ENCODE measurements around the gene ADAMTS5. TPM values are rescaled to one million over a fixed set of nuclear protein-coding genes. Genes with fewer than 3 reads are reported as not detected.

The ADAMTS5 gene
- total RNA-seq, 8 experiments from 2014 or later = 0.13 to 6.9 (median 1.3) TPM

DNA sequence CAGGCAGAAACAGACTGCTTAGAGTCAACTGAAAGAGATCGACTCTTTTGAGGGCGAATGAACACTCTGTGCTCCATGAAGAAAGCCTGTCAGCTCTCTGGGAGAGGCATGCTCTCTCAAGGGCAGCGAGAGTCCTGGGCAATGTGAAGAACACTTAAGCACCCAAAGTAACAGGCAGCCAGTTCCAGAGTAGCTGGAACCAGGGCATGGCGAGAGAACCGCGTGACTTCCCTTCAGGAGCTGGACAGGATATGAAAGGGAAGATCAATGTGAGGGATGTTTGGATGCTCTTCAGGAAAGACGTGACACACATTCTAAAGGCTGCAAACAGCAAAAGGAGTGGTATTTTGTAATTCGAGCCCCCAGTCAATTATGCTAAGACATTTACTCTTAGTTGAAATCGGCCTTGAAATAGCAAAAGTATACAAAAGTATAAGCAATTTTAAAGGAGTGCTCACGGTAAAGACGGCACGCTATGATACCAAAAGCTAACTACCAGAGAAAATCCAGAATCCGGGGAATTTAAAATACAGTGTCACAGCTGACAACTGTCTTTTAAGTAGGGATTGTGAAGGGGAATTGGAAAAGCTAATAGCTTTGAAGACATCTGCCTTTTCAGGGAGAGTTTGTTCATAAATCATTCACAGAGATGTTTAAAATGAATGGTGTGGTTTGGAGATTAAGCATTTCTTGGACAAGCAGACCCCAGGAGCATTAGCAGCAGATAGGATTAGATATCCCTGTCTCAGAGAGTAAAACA lies 20.8 kb downstream of the ADAMTS5 start:
- in situ Hi-C loops (cut with MboI; ENCODE audit: low pct_unique_long_range_greater_than_20kb in 2 of 9, low sequenced_read_pairs in 9 of 9, unreplicated experiment in 9 of 9) = no loop called here
- H3K27ac ChIP-seq = peak overlapping the region; percentile 19 to 34
- H3K4me1 ChIP-seq (replicated peaks in 1 of 2) = peaks cover 18 to 20% of the 10 kb centered on the region in 2 donors
- ATAC-seq (replicated peaks in 6 of 8) = peak; percentile 58 to 97 (median 79)
- no peak overlapping the region for H3K4me3 ChIP-seq
- WGBS, 10 experiments = 8 to 83% (median 48%) methylated on average over 1 to 11 of the region's 13 CpGs; no CpG with 5 or more reads in 2 of the 10 experiments

DNA sequence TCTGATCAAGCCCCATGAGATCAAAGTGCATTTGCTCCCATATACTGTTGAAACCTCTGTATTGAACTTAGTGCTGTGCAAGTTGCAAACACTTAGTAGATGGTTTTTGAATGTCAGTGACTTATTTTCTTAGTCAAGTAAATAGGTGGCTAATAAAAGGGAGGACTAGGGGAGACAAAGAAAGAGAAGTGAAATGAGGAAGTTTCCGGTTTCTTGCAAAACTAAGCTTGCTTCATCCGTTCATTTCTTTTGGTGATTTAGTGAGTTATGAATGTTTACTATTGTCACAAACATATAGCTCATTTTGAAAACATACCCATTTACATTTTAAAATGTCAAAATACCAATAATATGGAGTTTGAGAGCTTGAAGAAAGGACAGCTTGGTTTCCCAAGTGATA lies 23.0 kb downstream of the ADAMTS5 start:
- 37 to 100% (median 83%) methylated on average over 1 to 2 of the region's 2 CpGs; no CpG with 5 or more reads in 2 of the 10 experiments for WGBS, 10 experiments
- Histone ChIP-seq H3K4me3 (no peak overlapping the region), H3K4me1 (replicated peaks in 1 of 2) (peaks cover 24 to 38% of the 10 kb centered on the region in 2 donors), H3K27ac (no peak overlapping the region)
- ATAC-seq (replicated peaks in 6 of 8) = no peak
- in situ Hi-C loops (cut with MboI; ENCODE audit: low pct_unique_long_range_greater_than_20kb in 2 of 9, low sequenced_read_pairs in 9 of 9, unreplicated experiment in 9 of 9) = no loop called here

DNA sequence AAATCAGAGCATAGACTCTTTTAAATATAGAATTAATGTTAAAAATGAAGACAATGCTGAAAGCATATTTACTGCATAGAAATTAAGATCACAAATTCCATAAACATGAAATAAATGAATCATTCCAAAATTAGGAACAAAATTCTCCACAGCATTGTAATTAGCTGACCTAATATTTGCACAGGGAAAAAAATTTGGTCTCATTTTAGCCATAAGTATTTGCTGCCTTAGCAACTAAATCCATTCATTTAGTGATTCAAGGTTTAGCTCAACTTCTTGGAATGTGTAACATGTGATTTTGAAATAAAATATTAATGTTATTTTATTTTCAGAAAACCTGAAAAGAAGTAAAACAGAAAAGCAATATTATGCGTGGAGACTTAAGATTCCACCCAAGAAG lies 25.5 kb downstream of the ADAMTS5 start:
- no peak overlapping the region for H3K27ac ChIP-seq
- H3K4me1 ChIP-seq (replicated peaks in 1 of 2) = peaks cover 12 to 29% of the 10 kb centered on the region in 2 donors
- ATAC-seq (replicated peaks in 6 of 8) = no peak
- in situ Hi-C loops (cut with MboI; ENCODE audit: low pct_unique_long_range_greater_than_20kb in 2 of 9, low sequenced_read_pairs in 9 of 9, unreplicated experiment in 9 of 9) = no loop called here
- H3K4me3 ChIP-seq = no peak overlapping the region
- WGBS, 10 experiments = 40 to 100% (median 88%) methylated on average over 1 of the region's 1 CpG; no CpG with 5 or more reads in 2 of the 10 experiments

DNA sequence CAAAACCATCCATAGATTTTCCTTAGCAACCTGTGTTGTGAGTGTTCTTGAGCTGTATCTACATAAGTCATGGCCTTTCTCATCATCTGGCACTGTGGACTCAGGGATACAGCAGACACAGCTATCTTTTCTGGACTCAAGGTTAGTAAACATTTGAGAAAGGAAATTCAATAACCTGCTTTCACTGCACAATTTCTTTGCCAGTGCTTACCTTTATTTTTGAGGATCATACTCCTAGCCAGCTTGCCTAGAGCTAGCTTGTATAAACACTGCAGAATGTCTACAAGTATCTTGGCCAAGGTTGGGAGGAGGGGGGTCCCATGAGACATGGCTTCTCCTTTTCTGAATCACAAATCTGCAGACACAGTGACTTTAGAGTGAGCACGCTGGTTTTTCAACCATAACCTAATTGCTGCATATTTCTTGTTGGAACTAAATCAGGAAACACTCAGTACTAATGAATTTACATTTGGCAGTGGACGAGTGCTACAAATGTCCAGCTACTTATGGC lies 27.2 kb downstream of the ADAMTS5 start:
- H3K27ac ChIP-seq = no peak overlapping the region
- in situ Hi-C loops (cut with MboI; ENCODE audit: low pct_unique_long_range_greater_than_20kb in 2 of 9, low sequenced_read_pairs in 9 of 9, unreplicated experiment in 9 of 9) = no loop called here
- peaks cover 6 to 30% of the 10 kb centered on the region in 2 donors for H3K4me1 ChIP-seq (replicated peaks in 1 of 2)
- 0 to 100% (median 52%) methylated on average over 1 to 2 of the region's 2 CpGs; no CpG with 5 or more reads in 2 of the 10 experiments for WGBS, 10 experiments
- peak in 5 of 8 experiments; percentile 72 to 91 (median 76) for ATAC-seq (replicated peaks in 6 of 8)
- H3K4me3 ChIP-seq = no peak overlapping the region

DNA sequence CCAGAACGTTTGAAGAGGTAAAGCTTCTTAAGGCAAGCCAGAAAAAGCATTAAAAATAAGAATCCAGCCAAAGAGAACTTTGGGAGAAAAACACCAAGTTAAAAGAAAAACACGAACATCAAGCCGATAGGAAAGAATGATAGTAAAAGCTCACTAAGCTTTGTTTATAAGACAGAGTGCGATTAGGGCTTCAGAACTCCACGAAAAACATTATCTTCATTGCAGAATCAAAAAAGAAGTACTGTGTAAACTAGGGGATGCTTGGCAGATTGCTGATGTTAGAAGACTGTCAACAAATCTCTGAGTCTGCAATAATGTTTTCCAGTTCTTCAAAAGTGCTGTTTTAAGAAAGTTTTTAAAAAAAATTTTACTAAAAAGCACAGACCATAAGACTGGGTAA lies 30.2 kb downstream of the ADAMTS5 start:
- no peak for ATAC-seq (replicated peaks in 6 of 8)
- H3K4me1 ChIP-seq (replicated peaks in 1 of 2) = peaks cover 6 to 30% of the 10 kb centered on the region in 2 donors
- H3K4me3 ChIP-seq = no peak overlapping the region
- in situ Hi-C loops (cut with MboI; ENCODE audit: low pct_unique_long_range_greater_than_20kb in 2 of 9, low sequenced_read_pairs in 9 of 9, unreplicated experiment in 9 of 9) = no loop called here
- 24 to 85% (median 76%) methylated on average over 2 to 5 of the region's 5 CpGs for WGBS, 10 experiments
- H3K27ac ChIP-seq = no peak overlapping the region

DNA sequence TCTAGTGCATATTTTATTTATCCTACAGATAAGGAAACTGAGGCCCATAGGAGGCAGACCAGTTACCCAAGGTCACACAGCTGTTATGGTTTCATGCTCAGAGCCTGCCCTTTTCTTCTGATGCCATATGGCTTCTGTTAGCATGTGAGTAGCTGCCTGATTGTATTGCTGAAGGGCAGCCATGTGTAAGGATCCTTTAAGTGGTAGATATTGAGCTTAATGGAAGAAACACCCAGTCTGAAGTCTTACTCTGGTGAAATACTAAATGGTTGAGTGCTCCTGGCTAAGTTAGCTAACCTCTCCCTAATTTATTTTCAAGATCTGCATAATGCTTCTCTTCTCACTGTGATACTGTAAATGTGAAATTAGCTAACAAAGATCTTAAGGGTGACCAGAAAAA lies 30.9 kb downstream of the ADAMTS5 start:
- in situ Hi-C loops (cut with MboI; ENCODE audit: low pct_unique_long_range_greater_than_20kb in 2 of 9, low sequenced_read_pairs in 9 of 9, unreplicated experiment in 9 of 9) = no loop called here
- no peak overlapping the region for H3K4me3 ChIP-seq

DNA sequence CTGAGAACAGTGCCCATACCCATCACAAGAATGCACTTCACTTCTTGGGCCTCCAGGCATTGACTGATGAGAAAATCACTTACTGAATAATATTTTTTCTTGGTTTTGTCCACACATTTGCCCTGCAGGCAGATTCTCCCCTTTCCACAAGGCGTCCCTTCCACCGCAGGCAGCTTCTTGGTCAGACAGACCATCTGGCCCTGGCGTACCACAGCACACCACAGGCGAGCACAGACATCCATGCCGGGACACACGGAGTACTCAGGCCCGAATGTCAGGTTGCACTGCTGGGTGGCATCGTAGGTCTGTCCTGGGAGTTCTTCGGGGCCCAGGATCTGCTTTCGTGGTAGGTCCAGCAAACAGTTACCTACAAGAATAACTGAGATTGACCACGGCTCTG lies 32.5 kb downstream of the ADAMTS5 start:
- Histone ChIP-seq H3K27ac (no peak overlapping the region), H3K4me1 (replicated peaks in 1 of 2) (peaks cover 0 to 18% of the 10 kb centered on the region in 2 donors), H3K4me3 (no peak overlapping the region)
- 83 to 100% (median 96%) methylated on average over 1 to 3 of the region's 11 CpGs; no CpG with 5 or more reads in 4 of the 10 experiments for WGBS, 10 experiments
- in situ Hi-C loops (cut with MboI; ENCODE audit: low pct_unique_long_range_greater_than_20kb in 2 of 9, low sequenced_read_pairs in 9 of 9, unreplicated experiment in 9 of 9) = no loop called here
- no peak for ATAC-seq (replicated peaks in 6 of 8)

More for the DNA sequence above, 30.9 kb downstream of the ADAMTS5 start:
- Histone ChIP-seq H3K27ac (no peak overlapping the region), H3K4me1 (replicated peaks in 1 of 2) (peaks cover 6 to 30% of the 10 kb centered on the region in 2 donors)
- ATAC-seq (replicated peaks in 6 of 8) = peak in 5 of 8 experiments; percentile 62 to 88 (median 65)

DNA sequence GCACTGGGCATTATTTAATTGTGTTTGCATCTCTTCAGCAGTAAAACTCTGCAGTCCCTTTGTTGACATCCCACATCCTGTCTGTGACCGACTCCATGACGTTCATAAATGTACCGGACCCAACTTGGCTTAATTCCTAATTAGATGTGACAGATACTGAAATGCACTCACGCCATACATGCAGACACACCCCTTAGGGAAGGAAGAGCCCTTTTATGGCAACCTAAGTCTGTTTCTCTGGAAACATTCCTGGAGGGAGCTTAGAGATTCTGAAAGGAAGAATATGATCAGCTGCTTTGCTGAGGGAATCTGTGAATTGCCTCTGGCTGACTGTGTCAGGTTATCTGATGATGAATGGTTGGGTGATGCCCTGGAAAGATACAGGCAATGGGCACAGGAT lies 33.4 kb downstream of the ADAMTS5 start:
- Histone ChIP-seq H3K27ac (no peak overlapping the region), H3K4me3 (no peak overlapping the region), H3K4me1 (replicated peaks in 1 of 2) (peaks cover 0 to 13% of the 10 kb centered on the region in 2 donors)
- in situ Hi-C loops (cut with MboI; ENCODE audit: low pct_unique_long_range_greater_than_20kb in 2 of 9, low sequenced_read_pairs in 9 of 9, unreplicated experiment in 9 of 9) = no loop called here
- ATAC-seq (replicated peaks in 6 of 8) = peak in 5 of 8 experiments; percentile 12 to 81 (median 44)
- 0 to 100% (median 98%) methylated on average over 1 to 4 of the region's 4 CpGs; no CpG with 5 or more reads in 4 of the 10 experiments for WGBS, 10 experiments

DNA sequence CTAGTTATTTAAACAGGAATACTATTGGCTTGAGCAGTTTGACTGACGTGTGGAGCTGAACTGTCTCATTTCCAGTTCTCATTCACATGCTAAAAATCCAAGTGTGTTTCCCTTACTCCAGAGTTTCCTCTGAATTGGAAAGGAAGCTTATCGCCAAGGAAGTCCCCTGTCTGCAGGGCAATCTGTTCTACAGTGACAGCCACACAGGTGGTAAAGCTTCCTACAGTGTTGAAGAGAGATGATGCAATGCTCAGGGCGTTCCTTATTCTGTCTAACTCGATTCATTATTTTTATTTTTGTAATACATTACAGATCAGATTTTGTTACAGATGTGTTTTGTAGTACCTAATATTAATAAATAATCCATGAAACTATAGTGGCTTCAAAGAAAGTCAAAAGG lies 41.3 kb downstream of the ADAMTS5 start:
- in situ Hi-C loops (cut with MboI; ENCODE audit: low pct_unique_long_range_greater_than_20kb in 2 of 9, low sequenced_read_pairs in 9 of 9, unreplicated experiment in 9 of 9) = no loop called here
- no peak overlapping the region for H3K4me3 ChIP-seq
- peak in 4 of 8 experiments; percentile 50 to 62 (median 56) for ATAC-seq (replicated peaks in 6 of 8)
- H3K4me1 ChIP-seq (replicated peaks in 1 of 2) = peaks cover 0 to 4% of the 10 kb centered on the region in 2 donors
- 31 to 100% (median 62%) methylated on average over 1 to 4 of the region's 4 CpGs; no CpG with 5 or more reads in 2 of the 10 experiments for WGBS, 10 experiments
- H3K27ac ChIP-seq = no peak overlapping the region

DNA sequence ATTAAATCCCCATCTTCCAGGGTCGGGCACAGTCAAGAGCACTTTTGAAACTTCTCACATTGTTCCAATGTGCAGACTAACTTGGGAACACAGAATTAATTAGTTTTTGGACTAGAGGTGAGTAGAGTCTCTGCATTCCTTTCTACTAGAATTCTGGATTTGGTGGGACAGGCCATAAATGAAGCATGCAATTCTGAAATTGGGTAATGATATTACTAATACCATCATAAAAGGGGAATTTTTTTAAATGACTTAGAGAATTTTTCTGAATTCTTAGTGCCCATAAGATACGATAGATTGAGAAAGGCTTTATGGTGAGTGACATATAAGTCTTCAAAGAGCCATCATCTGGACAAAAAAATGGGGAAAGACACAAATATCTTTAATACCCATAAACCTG lies 41.8 kb downstream of the ADAMTS5 start:
- no peak overlapping the region for H3K4me3 ChIP-seq
- in situ Hi-C loops (cut with MboI; ENCODE audit: low pct_unique_long_range_greater_than_20kb in 2 of 9, low sequenced_read_pairs in 9 of 9, unreplicated experiment in 9 of 9) = no loop called here
- WGBS, 10 experiments = 40 to 100% (median 93%) methylated on average over 1 to 2 of the region's 2 CpGs; no CpG with 5 or more reads in 1 of the 10 experiments
- H3K4me1 ChIP-seq (replicated peaks in 1 of 2) = peaks cover 0 to 4% of the 10 kb centered on the region in 2 donors
- ATAC-seq (replicated peaks in 6 of 8) = no peak
- no peak overlapping the region for H3K27ac ChIP-seq

DNA sequence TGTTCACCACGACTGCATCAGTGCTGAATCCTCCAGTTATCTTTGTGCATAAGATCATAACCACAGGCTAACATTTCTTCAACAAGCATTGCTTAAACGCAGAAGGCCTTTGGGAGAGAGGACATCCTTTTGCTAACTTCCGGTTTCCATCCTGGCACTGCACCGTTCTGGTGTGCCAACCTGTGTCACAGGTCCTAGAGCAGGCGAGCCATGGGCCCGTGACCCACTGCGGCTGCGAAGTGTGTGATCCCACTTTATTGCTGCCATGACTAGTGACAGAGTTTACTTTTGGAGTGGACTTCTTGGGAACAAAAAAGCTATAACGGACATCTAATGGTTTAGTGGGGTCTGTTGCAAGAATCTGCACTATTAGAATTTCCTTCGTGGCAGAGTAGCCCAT lies 42.9 kb downstream of the ADAMTS5 start:
- H3K4me3 ChIP-seq = no peak overlapping the region
- no peak overlapping the region for H3K27ac ChIP-seq
- in situ Hi-C loops (cut with MboI; ENCODE audit: low pct_unique_long_range_greater_than_20kb in 2 of 9, low sequenced_read_pairs in 9 of 9, unreplicated experiment in 9 of 9) = no loop called here
- peaks cover 0 to 4% of the 10 kb centered on the region in 2 donors for H3K4me1 ChIP-seq (replicated peaks in 1 of 2)
- no peak for ATAC-seq (replicated peaks in 6 of 8)
- WGBS, 10 experiments = 67 to 100% (median 95%) methylated on average over 1 to 8 of the region's 10 CpGs; no CpG with 5 or more reads in 2 of the 10 experiments

DNA sequence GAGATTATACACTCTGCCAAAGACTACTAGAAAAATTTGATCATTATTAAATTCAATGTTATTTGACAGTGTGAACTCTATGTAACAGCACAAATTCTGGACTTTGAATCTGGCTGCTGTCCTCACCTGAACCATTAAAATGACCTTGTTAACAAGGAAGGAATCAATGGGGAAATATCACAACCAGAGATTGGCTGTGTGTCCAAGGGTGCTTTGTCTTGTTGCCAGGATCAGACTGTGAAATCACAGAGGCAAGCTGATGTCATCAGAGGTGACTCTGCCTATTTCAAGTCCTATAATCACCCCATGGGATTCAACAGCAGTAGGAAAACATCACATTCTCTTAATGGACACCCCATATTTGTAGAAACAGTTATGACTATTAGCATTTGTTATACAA lies 46.8 kb downstream of the ADAMTS5 start:
- peak in 5 of 8 experiments; percentile 64 to 92 (median 78) for ATAC-seq (replicated peaks in 6 of 8)
- in situ Hi-C loops (cut with MboI; ENCODE audit: low pct_unique_long_range_greater_than_20kb in 2 of 9, low sequenced_read_pairs in 9 of 9, unreplicated experiment in 9 of 9) = no loop called here
- no peaks in the 10 kb centered on the region for H3K4me1 ChIP-seq (replicated peaks in 1 of 2)

DNA sequence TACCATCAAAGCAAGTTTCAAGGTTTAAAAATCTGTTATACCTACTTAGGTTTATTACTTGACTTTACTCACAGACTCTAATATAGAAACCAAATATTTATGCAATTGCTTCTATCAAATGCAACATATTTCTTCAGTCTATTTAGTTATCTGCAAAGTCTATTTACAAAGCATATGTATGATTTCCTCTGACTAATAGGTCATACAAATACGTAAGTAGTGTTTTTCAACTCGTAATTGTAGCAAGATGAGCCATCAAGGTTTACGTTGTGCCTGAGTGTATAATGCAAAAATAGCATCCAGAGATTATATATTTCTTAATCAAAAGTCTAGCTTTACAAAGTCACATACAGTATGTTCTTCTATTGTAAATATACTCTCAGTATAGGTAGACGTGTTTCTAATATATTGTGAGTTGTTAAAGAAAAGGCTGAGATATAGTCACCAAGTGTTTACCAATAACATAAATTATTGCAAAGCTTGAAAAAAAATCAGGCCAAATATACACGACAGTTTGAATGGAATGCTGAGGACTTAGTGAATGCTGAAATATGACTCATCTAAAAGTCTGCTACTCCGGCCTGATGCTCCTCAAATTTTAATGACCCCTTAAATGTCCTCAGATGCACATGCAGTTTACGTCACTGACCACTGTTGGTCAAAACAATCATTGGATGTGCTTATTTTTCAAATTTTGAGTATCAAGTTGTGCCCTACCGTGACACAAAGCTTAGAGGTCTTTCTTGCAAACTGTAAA lies 48.4 kb downstream of the ADAMTS5 start:
- Histone ChIP-seq H3K4me3 (no peak overlapping the region), H3K27ac (no peak overlapping the region), H3K4me1 (replicated peaks in 1 of 2) (no peaks in the 10 kb centered on the region)
- ATAC-seq (replicated peaks in 6 of 8) = peak in 4 of 8 experiments; percentile 38 to 64 (median 54)
- in situ Hi-C loops (cut with MboI; ENCODE audit: low pct_unique_long_range_greater_than_20kb in 2 of 9, low sequenced_read_pairs in 9 of 9, unreplicated experiment in 9 of 9) = no loop called here
- WGBS, 10 experiments = 34 to 91% (median 78%) methylated on average over 5 to 8 of the region's 8 CpGs

More for the DNA sequence above, 46.8 kb downstream of the ADAMTS5 start:
- Histone ChIP-seq H3K27ac (no peak overlapping the region), H3K4me3 (no peak overlapping the region)
